NCI-H2196 (cell line): ENCODE data around the gene JUND.
"Not testable (repeated sequence)": the region's sequence is repeated elsewhere in the genome, so short reads cannot be mapped to it uniquely, and the experiment has no call there.

Experiments used
- DNase-seq: peaks from one replicate; lab custom pipeline; 2025; ENCODE audit not compliant: unreplicated experiment; lab: John Stamatoyannopoulos, UW

The JUND gene

GRCh38 chr19:18281082-18282020 lies at the start of gene JUND:
TSS of gene JUND (minus strand) at chr19:18281622. CDS start at chr19:18281484, 138 bp downstream.
- DNase-seq: peak; percentile 98

GRCh38 chr19:18330868-18331267 lies 49.4 kb upstream of the JUND start:
- DNase-seq: no peak

GRCh38 chr19:18329035-18329376 lies 47.6 kb upstream of the JUND start:
- DNase-seq: no peak

GRCh38 chr19:18328340-18329034 lies 47.1 kb upstream of the JUND start:
- DNase-seq: peak; percentile 95

- no peak for DNase-seq
These were observed 45.4 kb upstream of the JUND start for GRCh38 chr19:18326772-18327171.

- not testable (repeated sequence) for DNase-seq
These were observed 42.9 kb upstream of the JUND start for GRCh38 chr19:18324373-18324731.

GRCh38 chr19:18322759-18323460 lies 41.5 kb upstream of the JUND start, which contains the start of gene LSM4:
TSS of gene LSM4 (minus strand) at chr19:18323076. CDS start at chr19:18323020, 56 bp downstream.
- DNase-seq: peak; percentile 99

- no peak for DNase-seq
These were observed 40.9 kb upstream of the JUND start for GRCh38 chr19:18322318-18322758.

GRCh38 chr19:18321734-18322102 lies 40.3 kb upstream of the JUND start:
- no peak for DNase-seq

GRCh38 chr19:18320865-18321733 lies 39.7 kb upstream of the JUND start:
- DNase-seq: no peak

- no peak for DNase-seq
These were observed 38.2 kb upstream of the JUND start for GRCh38 chr19:18319591-18320135.

GRCh38 chr19:18317961-18318800 lies 36.8 kb upstream of the JUND start:
- DNase-seq: no peak

GRCh38 chr19:18313398-18313797 lies 32.0 kb upstream of the JUND start:
- no peak for DNase-seq

GRCh38 chr19:18312092-18312534 lies 30.7 kb upstream of the JUND start:
- no peak for DNase-seq

GRCh38 chr19:18311502-18312091 lies 30.2 kb upstream of the JUND start:
- DNase-seq: no peak

- DNase-seq: no peak
These were observed 29.5 kb upstream of the JUND start for GRCh38 chr19:18310966-18311365.

GRCh38 chr19:18310118-18310909 lies 28.9 kb upstream of the JUND start:
- no peak for DNase-seq

GRCh38 chr19:18309525-18310064 lies 28.2 kb upstream of the JUND start:
- no peak for DNase-seq
